RWPE2 (cell line): ENCODE measurements around the gene DHH.
"Not testable (repeated sequence)": the region's sequence is repeated elsewhere in the genome, so short reads cannot be mapped to it uniquely, and the experiment has no call there.

Experiments
- ATAC-seq: fragments of 200-7000 bp; cut with Tn5 transposase; 3 replicates; pipeline ENCODE4 v1.9.1; 2021; ENCODE audit warnings: low read depth
- DNase-seq: peaks from one replicate; pipeline ENCODE4 v3.0.0-alpha.2; 2020; ENCODE audit warnings: low spot score
- H3K27ac ChIP-seq: fragments of 450-650 bp; 2 replicates; pipeline ENCODE4 v1.5.1; 2017; ENCODE audit warnings: mild to moderate bottlenecking; ENCODE audit not compliant: poor library complexity, severe bottlenecking
- H3K27me3 ChIP-seq: fragments of 250-450 bp; sonication (Bioruptor Pico); 2 replicates; pipeline ENCODE4 v1.5.1; 2021; ENCODE audit warnings: mild to moderate bottlenecking, moderate library complexity; ENCODE audit not compliant: insufficient read depth, poor library complexity, severe bottlenecking
- H3K36me3 ChIP-seq: fragments of 250-450 bp; sonication (Bioruptor Pico); 2 replicates; pipeline ENCODE4 v1.5.1; 2020; ENCODE audit warnings: low read depth, mild to moderate bottlenecking, moderate library complexity
- H3K4me1 ChIP-seq: fragments of 250-450 bp; sonication (Bioruptor Pico); 2 replicates; pipeline ENCODE4 v1.5.1; 2021; ENCODE audit warnings: mild to moderate bottlenecking, moderate library complexity; ENCODE audit not compliant: insufficient read depth, poor library complexity, severe bottlenecking
- H3K4me3 ChIP-seq: fragments of 250-450 bp; sonication (Bioruptor Pico); 2 replicates; pipeline ENCODE4 v1.5.1; 2021; ENCODE audit warnings: mild to moderate bottlenecking, moderate library complexity; ENCODE audit not compliant: severe bottlenecking
- H3K9me3 ChIP-seq: fragments of 250-450 bp; sonication (Bioruptor Pico); 2 replicates; pipeline ENCODE4 v1.5.1; 2021; ENCODE audit warnings: mild to moderate bottlenecking, moderate library complexity; ENCODE audit not compliant: severe bottlenecking
- CTCF ChIP-seq: fragments of 450-650 bp; IDR thresholded peaks from one replicate; pipeline ENCODE4 v1.5.1; 2017; ENCODE audit warnings: mild to moderate bottlenecking, moderate library complexity; ENCODE audit not compliant: poor library complexity, severe bottlenecking

Gene DHH

DNA sequence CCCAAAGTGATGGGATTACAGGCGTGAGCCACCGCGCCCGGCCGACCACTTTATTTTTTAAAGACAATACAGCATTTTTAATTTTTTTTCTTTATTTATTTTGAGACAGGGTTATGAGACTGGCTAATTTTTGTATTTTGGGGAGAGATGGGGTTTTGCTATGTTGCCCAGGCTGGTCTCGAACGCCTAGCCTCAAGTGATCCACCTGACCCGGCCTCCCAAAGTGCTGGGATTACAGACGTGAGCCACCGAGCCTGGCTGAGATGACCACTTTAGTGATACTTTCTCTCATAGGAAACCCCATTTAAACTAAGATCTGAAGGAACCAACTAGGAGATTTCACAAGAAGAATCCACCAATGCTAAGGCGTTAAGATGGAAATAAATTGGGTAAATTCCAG, 23.6 kb downstream of the DHH start:
- DNase-seq = no peak
- ATAC-seq = no peak
- no peaks in the 10 kb centered on the region for H3K36me3 ChIP-seq
- no peak overlapping the region for H3K4me3 ChIP-seq
- H3K9me3 ChIP-seq = no peaks in the 10 kb centered on the region
- no peaks in the 10 kb centered on the region for H3K27me3 ChIP-seq
- H3K27ac ChIP-seq = no peak overlapping the region
- peaks cover 4% of the 10 kb centered on the region for H3K4me1 ChIP-seq
- no peak for TF ChIP-seq CTCF

DNA sequence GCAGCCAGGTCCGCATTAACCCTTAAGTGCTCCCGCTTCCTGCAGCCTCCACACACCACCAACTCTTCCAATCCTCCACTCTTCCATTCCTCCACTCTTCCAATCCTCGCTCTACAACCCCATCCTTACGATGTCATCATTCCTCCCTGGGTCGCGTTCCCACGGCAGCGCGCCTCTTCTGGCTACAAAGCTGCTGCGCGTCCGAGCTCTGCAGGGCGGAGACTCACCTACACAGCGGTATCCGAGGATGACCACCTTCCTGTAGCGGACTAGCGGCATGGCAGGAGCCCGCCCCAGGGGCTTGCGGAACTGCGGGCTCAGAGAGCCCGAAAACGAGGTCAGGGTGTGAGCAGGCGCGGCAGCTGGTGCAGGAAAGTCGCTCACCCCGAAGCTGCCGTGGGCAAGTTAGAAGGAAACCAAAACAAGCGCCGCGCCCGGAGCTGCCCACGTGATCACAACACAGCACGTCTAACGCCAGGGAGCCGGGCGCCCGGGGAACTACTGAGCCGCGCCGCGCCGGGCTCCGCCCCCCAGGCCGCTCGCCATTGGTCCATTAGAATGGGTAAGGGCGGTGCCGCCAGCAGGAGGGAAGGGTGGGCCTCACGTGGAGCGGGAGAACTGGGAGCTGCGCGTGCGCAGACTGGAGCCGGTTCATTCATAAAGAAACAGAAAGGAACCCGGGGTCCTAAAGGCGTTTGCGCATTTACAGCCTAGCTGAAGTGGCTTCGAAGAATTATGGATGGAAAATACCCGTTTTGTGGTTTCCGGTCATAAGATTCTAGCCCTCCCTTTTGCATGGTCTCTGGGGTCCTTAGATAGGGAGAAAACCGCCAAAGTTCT, 24.9 kb downstream of the DHH start, which contains the start of gene RHEBL1:
RHEBL1 (minus strand) TSS at position 473 of the 840 bp plus-strand sequence; CDS start at position 279, 194 bp downstream.
- Histone ChIP-seq H3K4me3 (peak within 1 kb of the TSS; percentile 64), H3K4me1 (peaks cover 4% of the 10 kb centered on the region), H3K36me3 (no peaks in the 10 kb centered on the region), H3K27me3 (no peaks in the 10 kb centered on the region), H3K9me3 (no peaks in the 10 kb centered on the region), H3K27ac (peak within 1 kb of the TSS; percentile 36)
- peak; percentile 40 for TF ChIP-seq CTCF
- peak; percentile 97 for DNase-seq
- peak; percentile 97 for ATAC-seq

GRCh38 chr12:49068879-49069506, 25.6 kb downstream of the DHH start:
- ATAC-seq (peak; percentile 21), DNase-seq (no peak)
- H3K27ac ChIP-seq = peak overlapping the region; percentile 36
- H3K9me3 ChIP-seq = no peaks in the 10 kb centered on the region
- H3K36me3 ChIP-seq = no peaks in the 10 kb centered on the region
- peak overlapping the region; percentile 64 for H3K4me3 ChIP-seq
- peaks cover 4% of the 10 kb centered on the region for H3K4me1 ChIP-seq
- no peak for TF ChIP-seq CTCF
- no peaks in the 10 kb centered on the region for H3K27me3 ChIP-seq

DNA sequence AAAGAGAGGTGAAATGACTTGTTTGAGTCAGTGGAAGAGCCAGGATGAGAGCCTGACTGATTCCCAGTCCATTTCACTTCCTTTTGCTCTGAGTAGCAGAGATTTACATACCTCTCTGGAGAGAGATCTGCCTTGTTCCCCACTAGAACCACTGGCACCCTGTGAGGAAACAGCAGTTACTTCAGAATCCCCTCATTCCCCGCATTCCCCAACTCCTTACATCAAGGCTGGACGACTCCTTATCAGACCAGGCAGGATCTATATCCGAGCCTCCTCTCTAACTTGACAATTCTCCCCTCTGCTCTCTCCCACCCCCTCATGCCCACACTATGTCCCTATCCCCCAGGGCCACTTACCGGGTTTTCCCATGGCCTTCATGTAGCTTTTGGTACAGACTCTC, 28.5 kb downstream of the DHH start:
- Histone ChIP-seq H3K9me3 (no peaks in the 10 kb centered on the region), H3K4me3 (no peak overlapping the region), H3K27ac (no peak overlapping the region), H3K27me3 (no peaks in the 10 kb centered on the region), H3K4me1 (peaks cover 6% of the 10 kb centered on the region), H3K36me3 (no peaks in the 10 kb centered on the region)
- no peak for TF ChIP-seq CTCF
- ATAC-seq = no peak
- DNase-seq = no peak

DNA sequence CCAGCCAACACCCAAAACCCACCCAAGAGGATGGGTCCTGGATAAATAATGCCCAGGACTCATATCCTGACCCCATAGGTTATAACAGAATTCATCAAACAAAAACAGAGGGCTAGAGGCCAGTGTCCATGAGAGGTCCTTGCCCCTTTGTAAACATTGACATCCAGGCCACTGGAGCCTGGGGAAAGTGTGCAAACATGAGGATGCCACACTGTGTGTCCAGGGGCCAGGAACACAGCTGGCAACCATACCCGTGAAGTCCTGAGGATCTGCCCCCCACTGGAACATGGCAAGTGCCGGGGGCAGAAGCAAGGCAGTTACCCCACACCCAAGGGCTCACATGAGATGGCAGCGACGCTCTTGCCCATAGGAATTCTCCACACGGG, 29.8 kb downstream of the DHH start:
- Histone ChIP-seq H3K27ac (no peak overlapping the region), H3K27me3 (no peaks in the 10 kb centered on the region), H3K4me1 (peaks cover 3% of the 10 kb centered on the region), H3K4me3 (no peak overlapping the region), H3K9me3 (no peaks in the 10 kb centered on the region), H3K36me3 (no peaks in the 10 kb centered on the region)
- no peak for TF ChIP-seq CTCF
- ATAC-seq = no peak
- DNase-seq = no peak

DNA sequence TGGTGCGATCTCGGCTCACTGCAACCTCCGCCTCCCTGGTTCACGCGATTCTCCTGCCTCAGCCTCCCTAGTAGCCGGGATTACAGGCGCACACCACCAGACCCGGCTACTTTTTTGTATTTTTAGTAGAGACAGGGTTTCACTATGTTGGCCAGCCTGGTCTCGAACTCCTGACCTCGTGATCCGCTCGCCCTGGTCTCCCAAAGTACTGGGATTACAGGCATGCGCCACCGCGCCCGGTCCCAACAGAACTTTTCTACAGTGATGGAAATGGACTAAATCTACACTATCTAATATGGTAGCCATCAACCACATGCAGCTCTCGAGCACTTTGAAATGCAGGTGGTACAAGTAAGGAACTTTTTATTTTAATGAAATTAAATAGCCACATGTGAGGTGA, 32.7 kb downstream of the DHH start:
- H3K9me3 ChIP-seq, DNase-seq, ATAC-seq, H3K4me3 ChIP-seq, H3K36me3 ChIP-seq, H3K27me3 ChIP-seq, H3K27ac ChIP-seq: not testable (repeated sequence)
- peaks cover 11% of the 10 kb centered on the region for H3K4me1 ChIP-seq
